Hematopoietic multipotent progenitor cell treated with erythropoietin and hydrocortisone succinate and interleukin-3 and kit ligand, for 17 days (in vitro differentiated cells): Measurements from ENCODE around the gene RPS6KA5.
"Not testable (repeated sequence)": the region's sequence is repeated elsewhere in the genome, so short reads cannot be mapped to it uniquely, and the experiment has no call there.

Source experiments
- DNase-seq: peaks from one replicate; pipeline ENCODE4 v3.0.0-alpha.2; 2015; ENCODE audit warnings: low spot score

Gene RPS6KA5

DNA sequence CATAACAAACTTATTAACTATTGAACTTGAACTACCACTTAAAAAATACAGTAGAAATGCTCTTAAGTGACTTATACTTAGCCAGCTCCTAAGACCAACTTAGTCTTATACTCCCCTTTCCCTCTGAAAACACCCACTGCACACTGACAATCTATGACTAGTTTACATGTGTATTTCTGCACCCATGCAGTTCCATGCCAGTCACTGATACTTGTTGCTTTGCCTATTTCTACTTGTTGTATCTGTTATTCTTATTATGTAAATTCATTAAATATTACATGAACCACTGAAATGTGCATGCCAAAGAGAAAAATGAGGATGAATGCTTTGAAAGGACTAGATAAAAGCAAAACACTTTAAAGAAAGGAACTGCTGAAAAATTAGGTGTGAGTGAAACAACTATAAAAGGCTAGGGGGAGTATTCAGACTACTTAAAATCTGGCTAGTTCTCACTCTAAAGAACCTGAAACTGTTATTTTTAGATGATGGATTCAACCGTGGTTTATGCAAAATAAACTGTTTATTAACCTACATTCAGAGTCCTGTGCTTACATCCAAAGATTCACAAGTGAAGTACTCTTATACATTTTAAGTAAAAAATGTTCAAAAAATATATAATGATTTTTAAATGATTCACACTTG is 74.7 kb downstream of the RPS6KA5 start:
- DNase-seq = no peak

DNA sequence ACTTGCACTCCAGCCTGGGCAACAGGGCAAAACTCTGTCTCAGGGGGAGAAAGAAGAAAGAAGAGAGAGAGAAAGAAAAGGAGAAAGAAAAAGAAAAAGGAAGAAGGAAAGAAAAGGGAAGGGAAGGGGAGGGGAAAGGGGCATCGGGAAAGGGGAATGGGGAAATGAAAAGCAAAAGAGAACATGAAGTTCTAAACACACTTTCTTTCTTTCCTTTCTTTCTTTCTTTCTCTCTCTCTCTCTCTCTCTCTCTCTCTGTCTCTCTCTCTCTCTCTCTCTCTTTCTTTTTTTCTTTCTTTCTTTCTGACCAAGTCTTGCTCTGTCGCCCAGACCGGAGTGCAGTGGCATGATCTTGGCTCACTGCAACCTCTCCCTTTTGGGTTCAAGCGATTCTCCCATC is 76.9 kb downstream of the RPS6KA5 start:
- DNase-seq = no peak

DNA sequence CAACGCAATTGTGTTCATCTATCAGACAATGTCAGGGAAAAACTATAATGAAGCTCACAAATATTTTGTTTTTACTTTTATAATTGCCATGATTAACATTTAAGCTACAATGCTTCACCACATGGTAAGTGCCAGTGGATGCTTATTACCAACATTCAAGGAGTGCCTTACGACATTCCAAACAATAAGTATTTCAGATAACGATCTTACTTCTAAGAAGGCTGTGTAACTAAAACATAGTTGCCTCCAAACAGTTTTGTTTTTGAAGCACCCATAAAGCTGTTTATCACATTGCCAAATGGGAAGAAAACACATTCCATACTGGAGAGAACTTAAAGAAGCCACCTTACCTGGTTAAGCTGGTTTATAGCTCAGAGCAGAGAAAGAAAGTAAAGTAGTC is 78.8 kb downstream of the RPS6KA5 start:
- no peak for DNase-seq

DNA sequence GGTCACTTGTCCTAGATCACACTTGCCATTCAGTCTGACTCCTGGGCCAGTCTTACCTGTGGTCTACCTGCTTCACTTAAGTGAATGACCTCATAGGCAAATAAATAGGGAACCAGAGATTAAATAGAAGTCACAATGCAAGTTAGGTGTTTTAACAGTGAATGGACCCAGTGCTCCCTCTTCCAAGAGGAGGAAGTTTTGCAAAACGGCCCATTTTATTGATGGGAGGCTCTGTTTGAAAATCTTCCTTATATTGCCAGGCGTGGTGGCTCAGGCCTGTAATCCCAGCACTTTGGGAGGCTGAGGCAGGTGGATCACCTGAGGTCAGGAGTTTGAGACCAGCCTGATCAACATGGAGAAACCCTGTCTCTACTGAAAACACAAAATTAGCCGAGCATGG is 79.8 kb downstream of the RPS6KA5 start:
- not testable (repeated sequence) for DNase-seq

DNA sequence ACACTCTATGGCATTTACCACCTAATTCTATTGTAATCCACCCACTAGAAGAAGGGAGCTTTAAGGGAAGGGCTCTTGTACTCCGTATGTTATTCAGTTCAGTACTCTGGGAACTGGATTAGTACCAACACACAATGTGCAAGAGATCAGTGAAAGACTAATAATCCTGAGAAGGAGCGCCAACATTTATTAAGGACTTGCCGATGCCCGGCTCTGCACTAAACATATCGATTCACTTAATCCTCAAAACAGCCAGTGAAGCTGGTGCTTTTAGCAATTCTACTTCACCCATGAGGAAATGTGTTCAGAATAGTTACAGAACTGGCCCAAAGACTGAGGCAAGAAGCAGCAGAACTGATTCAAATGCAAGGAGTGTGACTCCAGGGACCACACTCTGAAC is 80.9 kb downstream of the RPS6KA5 start:
- no peak for DNase-seq

DNA sequence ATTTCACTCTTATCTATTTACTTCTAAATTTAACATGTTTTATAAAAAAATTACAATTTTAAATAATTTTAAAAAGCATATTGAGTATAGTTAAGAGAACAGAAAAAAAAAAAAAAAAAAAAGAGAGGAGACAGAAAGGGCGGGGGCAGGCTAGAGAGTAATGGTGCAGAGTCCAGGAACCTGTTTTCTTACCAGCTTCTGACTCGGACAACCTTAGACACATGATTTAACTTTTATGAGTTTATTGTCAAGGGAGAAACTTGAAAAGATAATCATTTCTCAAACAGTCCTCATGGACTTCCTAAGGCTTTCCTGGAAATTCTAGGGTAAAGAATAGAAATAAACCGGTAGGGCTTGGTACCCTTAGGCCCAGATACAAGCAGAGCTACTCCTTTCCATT is 84.3 kb downstream of the RPS6KA5 start:
- no peak for DNase-seq

DNA sequence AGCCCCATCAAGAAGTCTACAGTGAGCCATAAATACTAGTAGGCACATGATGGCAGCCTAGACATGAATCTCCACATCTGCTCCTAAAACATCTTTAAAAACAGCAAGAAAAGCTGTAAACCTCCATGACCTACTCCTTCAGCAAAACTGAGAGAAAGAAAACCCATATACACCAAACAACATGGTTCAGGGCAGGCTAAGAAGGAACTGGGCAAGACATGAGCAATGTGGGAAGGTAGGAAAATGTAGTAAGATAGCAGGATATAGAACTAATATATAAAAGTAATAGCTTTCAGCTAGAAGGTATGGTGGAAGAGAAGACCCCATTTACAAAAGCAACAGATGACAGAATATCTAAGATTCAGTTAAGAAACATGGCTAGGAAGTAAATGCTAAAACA is 88.8 kb downstream of the RPS6KA5 start:
- DNase-seq = no peak

DNA sequence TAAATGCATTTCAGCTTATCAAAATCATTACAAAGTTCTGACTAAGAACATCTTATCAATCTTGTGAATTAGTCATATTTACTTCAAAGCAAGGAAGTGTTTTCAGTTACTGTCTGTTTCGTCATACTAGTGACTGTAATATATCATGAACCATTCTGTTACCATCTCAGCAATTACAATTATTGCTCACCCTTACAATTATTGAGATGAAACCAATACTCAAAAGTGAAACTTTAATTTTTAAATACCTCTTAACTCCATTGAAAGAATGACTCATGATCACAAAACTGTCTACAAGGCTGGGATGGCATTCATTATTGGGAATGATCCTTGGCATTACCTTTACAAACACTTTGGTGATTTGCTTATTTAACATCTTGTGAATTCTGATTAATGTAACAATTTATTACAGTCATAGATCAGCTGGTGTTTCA is 90.3 kb downstream of the RPS6KA5 start:
- no peak for DNase-seq

DNA sequence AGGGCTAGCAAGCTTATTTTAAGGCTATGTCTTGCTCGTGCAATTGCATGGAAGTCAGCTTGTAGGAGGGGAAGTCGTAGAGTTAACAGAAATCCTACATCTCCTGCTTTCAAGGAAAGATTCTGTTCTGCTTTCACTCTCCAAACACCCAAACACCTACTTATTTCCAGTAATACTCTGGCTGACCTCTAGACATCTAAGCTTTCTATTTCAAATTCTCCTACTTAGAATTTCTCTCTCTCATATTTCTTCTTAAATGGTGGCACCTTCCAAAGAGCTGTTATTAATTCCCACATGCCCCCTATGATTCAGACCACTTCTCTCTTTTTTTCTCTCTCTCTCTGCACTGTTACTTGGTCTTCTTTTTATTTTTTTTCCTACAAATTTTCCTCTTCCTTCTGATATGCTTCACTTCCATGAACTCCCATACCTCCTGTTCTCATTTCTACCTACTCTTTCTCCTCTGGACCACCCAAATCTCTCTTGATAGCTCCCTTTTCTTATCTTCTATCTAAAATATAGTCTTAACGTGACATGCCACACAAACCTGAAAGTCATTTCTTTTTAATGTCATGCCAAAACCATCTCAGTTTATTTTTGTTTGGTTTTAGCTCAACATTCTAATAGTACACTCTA is 90.8 kb downstream of the RPS6KA5 start:
- DNase-seq = no peak

DNA sequence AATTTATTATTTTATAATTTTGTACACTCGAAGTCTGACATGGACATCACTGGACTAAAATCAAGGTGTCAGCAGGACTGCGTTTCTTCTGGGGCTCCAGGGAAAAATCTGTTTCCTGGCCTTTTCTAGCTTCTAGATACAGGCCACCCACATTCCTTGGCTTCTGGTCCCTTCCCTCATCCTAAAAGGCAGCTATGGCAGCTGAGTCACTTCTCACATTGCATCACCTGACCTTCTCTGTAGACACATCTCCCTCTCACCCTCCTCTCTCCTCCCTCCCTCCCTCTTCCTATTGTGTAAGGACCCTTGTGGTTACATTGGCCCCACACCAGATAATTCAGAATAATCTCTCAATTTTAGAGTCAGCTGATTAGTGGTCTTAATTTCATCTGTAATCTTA is 92.4 kb downstream of the RPS6KA5 start:
- no peak for DNase-seq

DNA sequence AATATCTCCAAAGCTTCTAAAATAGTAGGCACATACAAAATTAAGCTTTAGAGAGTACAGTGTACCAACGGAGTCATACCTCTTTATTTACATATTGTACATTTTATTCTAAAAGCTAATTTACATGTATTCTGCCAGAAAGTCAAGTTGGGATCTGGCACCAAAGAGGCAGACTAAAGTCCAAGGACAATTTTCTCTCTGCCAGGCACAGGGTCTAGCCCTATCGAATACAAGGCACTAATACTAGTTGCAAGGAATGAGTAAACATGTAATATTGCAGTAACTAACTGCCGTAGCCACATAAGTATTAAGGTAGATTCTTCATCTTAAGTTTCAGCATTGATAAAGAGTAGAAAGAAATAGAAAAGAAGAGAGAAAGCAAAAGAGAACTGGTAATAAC is 93.9 kb downstream of the RPS6KA5 start:
- no peak for DNase-seq

DNA sequence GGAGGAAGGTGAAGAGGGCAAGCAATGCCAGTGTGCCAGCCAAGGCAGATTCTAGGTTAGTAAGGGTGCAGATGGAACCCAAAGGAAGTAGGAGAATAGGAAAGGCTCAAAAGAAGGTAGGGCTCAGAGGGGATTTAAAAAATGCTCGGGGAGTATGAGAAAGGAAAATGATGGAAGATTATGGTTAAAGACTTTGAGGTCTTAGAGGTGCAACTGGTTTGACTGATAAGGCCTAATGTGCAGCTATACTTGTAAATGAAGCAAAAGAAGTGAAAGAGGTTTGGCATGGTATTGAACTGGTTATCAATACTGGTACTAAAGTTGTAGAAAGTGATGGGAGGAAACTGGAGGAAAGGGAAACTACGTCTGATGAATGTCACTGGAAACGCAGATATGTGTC is 94.7 kb downstream of the RPS6KA5 start:
- no peak for DNase-seq

DNA sequence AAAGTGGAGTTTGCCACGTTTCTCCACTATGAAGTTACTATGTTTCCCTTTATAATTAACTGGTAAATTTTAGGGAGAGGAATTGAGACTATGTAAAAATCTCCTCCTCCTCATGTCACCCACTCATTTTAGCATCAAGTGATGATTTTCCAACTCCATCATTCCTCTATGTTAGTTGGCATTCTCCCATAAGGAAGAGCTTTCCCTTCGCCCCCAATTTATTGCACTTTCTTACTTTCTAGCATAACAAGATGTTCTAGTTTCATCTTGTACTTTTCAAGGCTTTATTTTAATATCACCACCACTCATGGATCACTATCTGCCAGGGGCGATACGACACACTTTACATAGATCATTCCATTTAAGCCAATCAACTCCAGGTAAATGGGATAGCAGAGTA is 97.1 kb downstream of the RPS6KA5 start:
- DNase-seq = no peak

DNA sequence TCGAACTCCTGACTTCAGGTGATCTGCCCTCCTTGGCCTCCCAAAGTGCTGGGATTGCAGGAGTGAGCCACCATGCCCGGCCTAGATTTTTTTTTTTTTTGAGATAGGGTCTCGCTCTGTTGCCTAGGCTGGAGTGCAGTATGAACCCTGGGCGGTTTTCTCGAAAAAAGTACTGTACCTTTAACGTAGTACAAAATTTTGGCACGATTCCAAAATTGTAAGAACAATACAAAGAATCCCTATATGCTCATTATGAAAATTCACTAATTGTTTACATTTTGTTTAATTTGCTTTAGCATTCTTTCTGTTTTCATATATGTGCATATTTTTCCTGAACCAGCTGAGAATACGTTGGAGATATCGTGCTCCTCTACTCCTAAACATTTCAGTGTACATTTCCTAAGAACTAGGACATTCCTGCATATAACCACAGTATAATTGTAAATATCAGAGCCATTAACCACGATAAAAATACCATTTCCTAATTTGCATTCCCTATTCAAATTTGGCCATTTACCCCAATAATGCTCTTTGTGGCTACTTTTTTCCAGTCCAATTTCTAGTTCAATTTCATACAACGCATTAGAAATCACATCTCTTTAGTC is 97.8 kb downstream of the RPS6KA5 start:
- DNase-seq = no peak

DNA sequence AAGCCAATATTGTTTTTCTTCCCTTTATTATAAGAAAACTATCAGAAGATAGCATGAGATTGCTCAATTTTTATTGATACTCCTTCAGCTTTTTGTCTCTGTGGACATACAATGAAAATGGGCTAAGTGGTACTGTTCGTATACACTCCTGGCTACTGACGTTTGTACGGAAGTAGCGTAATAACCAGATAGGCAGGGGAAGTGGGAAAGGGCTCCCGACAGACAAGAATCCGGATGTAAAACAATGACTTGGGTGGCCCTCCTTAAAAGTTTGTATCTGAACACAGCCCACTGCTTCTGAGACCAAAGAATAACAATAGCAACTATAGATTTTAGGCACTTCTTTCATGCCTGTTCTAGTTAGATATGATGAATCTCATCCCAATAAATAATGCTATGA is 99.6 kb downstream of the RPS6KA5 start:
- no peak for DNase-seq

DNA sequence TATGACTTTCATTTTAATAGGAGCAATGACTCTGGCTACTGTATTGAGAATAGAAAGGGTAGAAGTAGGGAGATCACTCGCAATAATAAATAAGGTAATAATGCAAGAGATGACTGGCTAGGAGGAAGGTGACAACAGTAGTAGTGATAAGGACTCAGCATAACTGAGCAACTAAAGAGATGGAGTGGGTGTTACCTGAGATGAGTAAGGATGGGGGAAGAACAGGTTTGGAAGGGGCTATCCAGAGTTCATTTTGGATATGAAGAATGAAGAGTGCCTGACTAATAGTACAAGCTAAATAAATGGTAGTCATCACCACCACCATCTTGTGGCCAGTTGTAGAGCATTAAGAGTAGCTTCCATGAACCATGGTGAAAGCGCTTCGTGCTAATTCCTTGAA is 101.1 kb downstream of the RPS6KA5 start:
- no peak for DNase-seq

DNA sequence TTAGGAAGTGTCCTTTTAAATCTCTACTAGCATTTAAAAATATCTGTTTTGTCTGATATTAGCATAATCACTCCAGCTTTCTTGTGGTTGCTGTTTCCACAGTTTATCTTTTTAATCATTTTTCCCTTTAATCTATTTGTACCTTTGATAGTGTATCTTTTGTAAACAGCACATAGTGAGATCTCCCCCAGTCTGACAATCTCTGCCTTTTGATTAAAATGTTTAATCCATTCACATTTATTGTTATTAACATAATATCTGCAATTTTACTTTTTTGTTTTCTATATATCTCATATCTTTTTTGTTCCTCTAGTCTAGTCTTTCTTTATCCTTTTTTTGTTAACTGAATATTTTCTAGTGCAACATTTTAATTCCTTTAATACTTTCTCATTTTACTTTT is 104.2 kb downstream of the RPS6KA5 start:
- no peak for DNase-seq

DNA sequence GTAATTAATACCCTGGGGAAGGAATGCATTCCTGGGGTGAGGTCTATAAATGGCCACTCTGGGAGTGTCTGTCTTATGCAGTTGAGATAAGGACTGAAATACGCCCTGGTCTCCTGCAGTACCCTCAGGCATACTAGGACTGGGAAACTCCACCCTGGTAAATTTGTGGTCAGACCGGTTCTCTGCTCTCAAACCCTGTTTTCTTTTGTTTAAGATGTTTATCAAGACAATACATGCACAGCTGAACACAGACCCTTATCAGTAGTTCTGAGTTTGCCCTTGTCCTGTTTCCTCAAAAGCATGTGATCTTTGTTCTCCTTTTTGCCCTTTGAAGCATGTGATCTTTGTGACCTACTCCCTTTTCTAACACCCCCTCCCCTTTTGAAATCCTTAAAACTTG is 106.8 kb downstream of the RPS6KA5 start:
- not testable (repeated sequence) for DNase-seq

DNA sequence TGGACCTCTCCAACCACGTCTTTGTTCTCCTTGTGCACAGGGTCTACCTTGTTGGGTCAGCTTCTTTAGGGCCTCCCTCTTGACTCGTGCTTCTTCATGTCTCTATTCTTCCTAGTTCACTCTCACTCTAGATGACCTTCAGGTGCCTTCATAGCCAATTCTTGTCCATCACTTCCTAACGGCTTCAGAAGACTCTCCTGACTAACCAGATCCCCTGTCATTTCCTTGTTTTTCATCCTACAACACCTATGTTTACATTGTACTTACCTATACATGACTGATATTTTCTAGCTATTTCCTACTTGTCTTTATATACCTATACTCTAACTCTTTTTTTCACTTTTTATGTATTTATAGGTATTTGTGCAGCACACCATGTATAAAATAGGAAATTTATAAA is 117.1 kb downstream of the RPS6KA5 start:
- DNase-seq = no peak

DNA sequence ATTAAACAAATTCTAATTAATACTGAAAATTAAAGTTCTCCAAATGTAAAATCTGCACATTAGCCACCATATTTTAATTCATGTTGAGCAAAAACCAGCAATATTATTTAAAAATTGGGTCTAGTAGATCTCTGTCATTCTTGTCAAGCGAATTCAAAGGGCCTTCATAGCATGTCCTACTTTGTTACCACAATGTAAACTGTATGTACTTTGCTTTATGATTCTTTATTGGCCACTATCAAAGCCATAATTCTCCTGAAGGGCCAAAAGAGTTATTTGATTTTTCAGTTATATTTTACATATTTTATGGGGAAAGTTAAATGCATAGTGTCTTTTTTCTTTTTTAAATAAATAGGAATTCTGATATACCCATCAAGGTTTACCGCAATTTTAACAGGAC is 117.9 kb downstream of the RPS6KA5 start:
- no peak for DNase-seq

DNA sequence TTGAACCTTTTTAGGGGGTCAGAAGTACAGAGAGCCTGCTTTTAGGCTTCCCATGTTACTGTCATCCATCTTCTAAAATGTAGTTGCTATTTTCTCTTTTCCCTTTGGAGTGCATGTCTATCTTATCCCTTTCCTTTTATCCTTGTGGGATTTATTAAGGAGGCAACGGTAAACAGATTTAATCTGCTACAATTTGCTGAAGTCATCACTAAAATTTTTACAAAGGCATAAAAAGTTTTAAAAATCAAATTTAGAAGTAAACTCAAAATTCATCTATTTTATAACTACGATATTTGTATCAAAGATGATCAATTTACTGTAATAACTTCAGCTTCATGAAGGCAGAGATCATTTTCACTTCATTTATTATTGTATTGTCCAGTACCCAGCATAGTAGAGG is 118.7 kb downstream of the RPS6KA5 start:
- DNase-seq = no peak

DNA sequence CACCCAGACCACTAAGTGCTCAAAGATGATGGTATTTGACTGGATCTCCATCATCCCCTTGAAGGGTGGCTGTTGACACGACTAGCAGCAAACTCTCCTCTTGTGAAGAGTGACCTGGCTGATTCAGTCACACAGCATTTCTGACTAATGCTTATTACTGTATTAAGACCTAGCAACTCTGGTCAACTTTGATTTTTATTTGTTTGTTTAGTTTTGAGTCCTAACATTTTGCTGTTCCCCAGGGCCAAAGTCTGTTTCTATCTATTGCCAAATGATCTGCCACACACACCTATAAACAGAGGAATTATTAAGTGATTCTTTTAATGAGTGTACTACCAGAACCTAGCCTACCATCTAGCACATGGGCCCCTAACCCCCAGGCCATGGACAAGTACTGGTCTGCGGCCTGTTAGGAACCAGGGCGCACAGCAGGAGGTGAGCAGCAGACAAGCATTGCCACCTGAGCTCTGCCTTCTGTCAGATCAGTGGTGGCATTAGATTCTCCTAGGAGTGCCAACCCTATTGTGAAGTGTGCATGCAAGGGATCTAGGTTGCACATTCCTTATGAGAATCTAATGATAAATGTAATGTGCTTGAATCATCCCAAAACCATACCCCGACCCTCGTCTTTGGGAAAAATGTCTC is 120.0 kb downstream of the RPS6KA5 start:
- DNase-seq = no peak

DNA sequence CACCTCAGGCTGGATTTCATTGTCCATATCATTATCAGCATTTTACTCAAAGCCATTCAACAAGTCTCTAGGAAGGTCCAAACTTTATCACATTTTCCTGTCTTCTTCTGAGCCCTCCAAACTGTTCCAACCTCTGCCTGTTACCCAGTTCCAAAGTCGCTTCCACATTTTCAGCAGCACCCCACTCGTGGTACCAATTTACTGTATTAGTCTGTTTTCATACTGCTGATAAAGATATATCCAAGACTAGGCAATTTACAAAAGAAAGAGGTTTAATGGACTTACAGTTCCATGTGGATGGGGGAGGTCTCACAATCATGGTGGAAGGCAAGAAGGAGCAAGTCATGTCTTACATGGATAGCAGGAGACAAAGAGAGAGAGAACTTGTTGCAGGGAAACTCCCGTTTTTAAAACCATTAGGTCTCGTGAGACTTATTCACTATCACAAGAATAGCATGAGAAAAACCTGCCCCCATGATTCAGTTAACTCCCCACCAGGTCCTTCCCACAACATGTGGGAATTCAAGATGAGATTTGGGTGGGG is 121.1 kb downstream of the RPS6KA5 start:
- not testable (repeated sequence) for DNase-seq
